ENCODE results near the gene DYNC1H1. TPM values are rescaled to one million over a fixed set of nuclear protein-coding genes. Genes with fewer than 3 reads are reported as not detected.
"Not testable (repeated sequence)": the region's sequence is repeated elsewhere in the genome, so short reads cannot be mapped to it uniquely, and the experiment has no call there.

The DYNC1H1 gene
- total RNA-seq, 1 donor from 2014 or later = 277 TPM

- no peak overlapping the region for H3K4me3 ChIP-seq (ENCODE audit: low read depth, low read length)
- no peaks in the 10 kb centered on the region for H3K27me3 ChIP-seq (ENCODE audit: control insufficient read depth, insufficient read depth, low read length)
- peaks cover 14% of the 10 kb centered on the region for H3K36me3 ChIP-seq (ENCODE audit: control insufficient read depth, insufficient read depth, low read length)
- DNase-seq (ENCODE audit: low read depth) (no peak), FAIRE-seq (no peak)
- TF ChIP-seq CTCF (IDR thresholded peaks at IDR 0.05; ENCODE audit: insufficient read depth, low read length, severe bottlenecking) = no peak
These were observed 15.9 kb downstream of the DYNC1H1 start for GRCh38 chr14:101980251-101980650.

GRCh38 chr14:101980700-101981099, 16.3 kb downstream of the DYNC1H1 start:
- peaks cover 15% of the 10 kb centered on the region for H3K36me3 ChIP-seq (ENCODE audit: control insufficient read depth, insufficient read depth, low read length)
- no peak overlapping the region for H3K4me3 ChIP-seq (ENCODE audit: low read depth, low read length)
- no peak for TF ChIP-seq CTCF (IDR thresholded peaks at IDR 0.05; ENCODE audit: insufficient read depth, low read length, severe bottlenecking)
- FAIRE-seq = peak; percentile 77
- DNase-seq (ENCODE audit: low read depth) = peak; percentile 99
- no peaks in the 10 kb centered on the region for H3K27me3 ChIP-seq (ENCODE audit: control insufficient read depth, insufficient read depth, low read length)

GRCh38 chr14:101982621-101983020, 18.2 kb downstream of the DYNC1H1 start:
- no peak for FAIRE-seq
- no peak overlapping the region for H3K4me3 ChIP-seq (ENCODE audit: low read depth, low read length)
- no peak for DNase-seq (ENCODE audit: low read depth)
- no peaks in the 10 kb centered on the region for H3K27me3 ChIP-seq (ENCODE audit: control insufficient read depth, insufficient read depth, low read length)
- peaks cover 30% of the 10 kb centered on the region for H3K36me3 ChIP-seq (ENCODE audit: control insufficient read depth, insufficient read depth, low read length)
- TF ChIP-seq CTCF (IDR thresholded peaks at IDR 0.05; ENCODE audit: insufficient read depth, low read length, severe bottlenecking) = no peak

- FAIRE-seq; H3K27me3 ChIP-seq (ENCODE audit: control insufficient read depth, insufficient read depth, low read length); H3K4me3 ChIP-seq (ENCODE audit: low read depth, low read length); DNase-seq (ENCODE audit: low read depth): not testable (repeated sequence)
- peaks cover 38% of the 10 kb centered on the region for H3K36me3 ChIP-seq (ENCODE audit: control insufficient read depth, insufficient read depth, low read length)
These were observed 20.5 kb downstream of the DYNC1H1 start for GRCh38 chr14:101984831-101985230.

- no peak for TF ChIP-seq CTCF (IDR thresholded peaks at IDR 0.05; ENCODE audit: insufficient read depth, low read length, severe bottlenecking)
- Histone ChIP-seq H3K27me3 (ENCODE audit: control insufficient read depth, insufficient read depth, low read length) (no peaks in the 10 kb centered on the region), H3K4me3 (ENCODE audit: low read depth, low read length) (no peak overlapping the region), H3K36me3 (ENCODE audit: control insufficient read depth, insufficient read depth, low read length) (peaks cover 41% of the 10 kb centered on the region)
- FAIRE-seq (no peak), DNase-seq (ENCODE audit: low read depth) (no peak)
These were observed 21.6 kb downstream of the DYNC1H1 start for GRCh38 chr14:101985957-101986356.

- FAIRE-seq (no peak), DNase-seq (ENCODE audit: low read depth) (no peak)
- no peak overlapping the region for H3K4me3 ChIP-seq (ENCODE audit: low read depth, low read length)
- no peak for TF ChIP-seq CTCF (IDR thresholded peaks at IDR 0.05; ENCODE audit: insufficient read depth, low read length, severe bottlenecking)
- H3K36me3 ChIP-seq (ENCODE audit: control insufficient read depth, insufficient read depth, low read length) = peaks cover 46% of the 10 kb centered on the region
- no peaks in the 10 kb centered on the region for H3K27me3 ChIP-seq (ENCODE audit: control insufficient read depth, insufficient read depth, low read length)
These were observed 22.6 kb downstream of the DYNC1H1 start for GRCh38 chr14:101986953-101987352.

All from bronchial epithelial cell (primary cell).